Transverse colon (tissue), 3 donors: Measurements from ENCODE around the gene CNTFR.

Experiments
- CTCF ChIP-seq, 5 experiments: fragments of 200-600 bp in 3 of 5; fragments of 450-650 bp in 2 of 5; sonication (generic) in 3 of 5; IDR thresholded peaks; 1 replicate in 2 of 5; 2 replicates in 3 of 5; pipeline ENCODE4 v1.5.1; 2016 to 2017; ENCODE audit warnings: antibody characterized with exemption in 5 of 5, inconsistent platforms in 3 of 5, mild to moderate bottlenecking in 2 of 5, moderate library complexity in 1 of 5
- EP300 ChIP-seq: sonication (generic); formaldehyde crosslinking; IDR thresholded peaks from one replicate; pipeline ENCODE4 v1.6.1; 2017; ENCODE audit warnings: antibody characterized with exemption, low read depth

- no peak for TF ChIP-seq EP300
- no peak for TF ChIP-seq CTCF (IDR thresholded peaks at IDR 0.05)
Measured at GRCh38 chr9:34502471-34502870, 87.1 kb downstream of the CNTFR start.
